MM.1S (cell line): Measurements from ENCODE around the gene SPIRE1.

Experiments
- DNase-seq: peaks from one replicate; pipeline ENCODE4 v3.0.0-alpha.2; 2015
- H2AFZ ChIP-seq: fragments of 300-600 bp; sonication (generic); 2 replicates; pipeline ENCODE4 v1.6.0; 2016; ENCODE audit warnings: antibody characterized with exemption, low read length
- H3F3A ChIP-seq: fragments of 300-600 bp; sonication (generic); 2 replicates; pipeline ENCODE4 v1.6.1; 2016; ENCODE audit warnings: mild to moderate bottlenecking, antibody characterized with exemption, low read length, moderate library complexity, mixed read lengths; ENCODE audit not compliant: insufficient read depth
- H3K27ac ChIP-seq: fragments of 300-600 bp; sonication (generic); 2 replicates; pipeline ENCODE4 v1.5.1; 2016; ENCODE audit warnings: mild to moderate bottlenecking, low read length
- H3K27me3 ChIP-seq: fragments of 300-600 bp; sonication (generic); replicated peaks from 2 replicates; pipeline ENCODE4 v1.6.0; 2016; ENCODE audit warnings: low read length; ENCODE audit not compliant: insufficient read depth
- H3K36me3 ChIP-seq: fragments of 300-600 bp; sonication (generic); replicated peaks from 2 replicates; pipeline ENCODE4 v1.6.1; 2016; ENCODE audit warnings: mild to moderate bottlenecking, low read length, mixed read lengths; ENCODE audit not compliant: insufficient read depth
- H3K4me1 ChIP-seq: fragments of 300-600 bp; sonication (generic); 2 replicates; pipeline ENCODE4 v1.6.1; 2016; ENCODE audit warnings: low read length, mixed read lengths
- H3K4me2 ChIP-seq: fragments of 300-600 bp; sonication (generic); 2 replicates; pipeline ENCODE4 v1.6.0; 2016; ENCODE audit warnings: low read depth, low read length
- H3K4me3 ChIP-seq: fragments of 300-600 bp; sonication (generic); 2 replicates; pipeline ENCODE4 v1.5.1; 2016; ENCODE audit warnings: low read length, mixed read lengths
- H3K79me2 ChIP-seq: fragments of 300-600 bp; sonication (generic); 2 replicates; pipeline ENCODE4 v1.6.1; 2016; ENCODE audit warnings: mixed run types, low read length, mixed read lengths
- H3K9ac ChIP-seq: fragments of 300-600 bp; sonication (generic); 2 replicates; pipeline ENCODE4 v1.6.1; 2016; ENCODE audit warnings: low read length, mixed read lengths
- H3K9me2 ChIP-seq: fragments of 300-600 bp; sonication (generic); replicated peaks from 2 replicates; pipeline ENCODE4 v1.6.1; 2016; ENCODE audit warnings: mild to moderate bottlenecking, low read length, mixed read lengths; ENCODE audit not compliant: insufficient read depth
- H3K9me3 ChIP-seq: fragments of 300-600 bp; sonication (generic); replicated peaks from 2 replicates; pipeline ENCODE4 v1.6.1; 2016; ENCODE audit warnings: mild to moderate bottlenecking, low read length, mixed read lengths; ENCODE audit not compliant: insufficient read depth
- H4K20me1 ChIP-seq: fragments of 300-600 bp; sonication (generic); 2 replicates; pipeline ENCODE4 v1.6.1; 2016; ENCODE audit warnings: mild to moderate bottlenecking, low read length, moderate library complexity, mixed read lengths; ENCODE audit not compliant: insufficient read depth
- EZH2 ChIP-seq: fragments of 300-600 bp; sonication (generic); optimal IDR thresholded peaks from 2 replicates; pipeline ENCODE3; 2017; ENCODE audit warnings: low read depth, mild to moderate bottlenecking, antibody characterized with exemption, low read length, mixed read lengths
- EZH2phosphoT487 ChIP-seq: fragments of 300-600 bp; sonication (generic); IDR thresholded peaks from 2 replicates; pipeline ENCODE4 v1.6.1; 2018; ENCODE audit warnings: antibody characterized with exemption, low read length
- TF ChIP-seq, protein P1 (sequence below): fragments of 300-600 bp; sonication (generic); IDR thresholded peaks from 2 replicates; pipeline ENCODE4 v1.5.1; 2016; ENCODE audit warnings: antibody characterized with exemption, low read length, mixed read lengths

SPIRE1 gene

DNA sequence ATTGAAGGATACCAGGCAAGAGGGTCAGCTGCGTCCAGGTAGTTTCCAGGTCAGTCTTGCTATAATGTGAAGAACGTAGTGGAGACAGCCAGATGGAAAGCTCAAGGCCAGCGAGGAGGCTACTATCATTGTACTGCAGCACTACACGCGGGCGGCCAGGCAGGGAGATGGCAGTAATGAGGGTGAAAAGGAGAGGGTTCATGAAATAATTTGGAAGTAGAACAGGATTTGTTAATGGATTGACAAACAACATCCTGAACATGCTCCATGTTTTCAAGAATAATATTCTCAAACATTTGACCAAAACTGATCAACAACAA lies 17.1 kb downstream of the SPIRE1 start:
- no peak overlapping the region for H3K4me3 ChIP-seq
- no peaks in the 10 kb centered on the region for H3K27me3 ChIP-seq
- H2AFZ ChIP-seq: no peak overlapping the region
- H3K4me2 ChIP-seq: no peak overlapping the region
- H3K9me2 ChIP-seq: no peaks in the 10 kb centered on the region
- no peak overlapping the region for H3K9ac ChIP-seq
- TF ChIP-seq, protein P1, sequence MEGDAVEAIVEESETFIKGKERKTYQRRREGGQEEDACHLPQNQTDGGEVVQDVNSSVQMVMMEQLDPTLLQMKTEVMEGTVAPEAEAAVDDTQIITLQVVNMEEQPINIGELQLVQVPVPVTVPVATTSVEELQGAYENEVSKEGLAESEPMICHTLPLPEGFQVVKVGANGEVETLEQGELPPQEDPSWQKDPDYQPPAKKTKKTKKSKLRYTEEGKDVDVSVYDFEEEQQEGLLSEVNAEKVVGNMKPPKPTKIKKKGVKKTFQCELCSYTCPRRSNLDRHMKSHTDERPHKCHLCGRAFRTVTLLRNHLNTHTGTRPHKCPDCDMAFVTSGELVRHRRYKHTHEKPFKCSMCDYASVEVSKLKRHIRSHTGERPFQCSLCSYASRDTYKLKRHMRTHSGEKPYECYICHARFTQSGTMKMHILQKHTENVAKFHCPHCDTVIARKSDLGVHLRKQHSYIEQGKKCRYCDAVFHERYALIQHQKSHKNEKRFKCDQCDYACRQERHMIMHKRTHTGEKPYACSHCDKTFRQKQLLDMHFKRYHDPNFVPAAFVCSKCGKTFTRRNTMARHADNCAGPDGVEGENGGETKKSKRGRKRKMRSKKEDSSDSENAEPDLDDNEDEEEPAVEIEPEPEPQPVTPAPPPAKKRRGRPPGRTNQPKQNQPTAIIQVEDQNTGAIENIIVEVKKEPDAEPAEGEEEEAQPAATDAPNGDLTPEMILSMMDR: no peak
- TF ChIP-seq EZH2phosphoT487 (no peak), EZH2 (no peak)
- no peaks in the 10 kb centered on the region for H3K36me3 ChIP-seq
- no peaks in the 10 kb centered on the region for H3K9me3 ChIP-seq
- H3F3A ChIP-seq: no peaks in the 10 kb centered on the region
- no peaks in the 10 kb centered on the region for H4K20me1 ChIP-seq
- DNase-seq: no peak
- H3K79me2 ChIP-seq: no peaks in the 10 kb centered on the region
- H3K27ac ChIP-seq: no peak overlapping the region
- no peaks in the 10 kb centered on the region for H3K4me1 ChIP-seq

DNA sequence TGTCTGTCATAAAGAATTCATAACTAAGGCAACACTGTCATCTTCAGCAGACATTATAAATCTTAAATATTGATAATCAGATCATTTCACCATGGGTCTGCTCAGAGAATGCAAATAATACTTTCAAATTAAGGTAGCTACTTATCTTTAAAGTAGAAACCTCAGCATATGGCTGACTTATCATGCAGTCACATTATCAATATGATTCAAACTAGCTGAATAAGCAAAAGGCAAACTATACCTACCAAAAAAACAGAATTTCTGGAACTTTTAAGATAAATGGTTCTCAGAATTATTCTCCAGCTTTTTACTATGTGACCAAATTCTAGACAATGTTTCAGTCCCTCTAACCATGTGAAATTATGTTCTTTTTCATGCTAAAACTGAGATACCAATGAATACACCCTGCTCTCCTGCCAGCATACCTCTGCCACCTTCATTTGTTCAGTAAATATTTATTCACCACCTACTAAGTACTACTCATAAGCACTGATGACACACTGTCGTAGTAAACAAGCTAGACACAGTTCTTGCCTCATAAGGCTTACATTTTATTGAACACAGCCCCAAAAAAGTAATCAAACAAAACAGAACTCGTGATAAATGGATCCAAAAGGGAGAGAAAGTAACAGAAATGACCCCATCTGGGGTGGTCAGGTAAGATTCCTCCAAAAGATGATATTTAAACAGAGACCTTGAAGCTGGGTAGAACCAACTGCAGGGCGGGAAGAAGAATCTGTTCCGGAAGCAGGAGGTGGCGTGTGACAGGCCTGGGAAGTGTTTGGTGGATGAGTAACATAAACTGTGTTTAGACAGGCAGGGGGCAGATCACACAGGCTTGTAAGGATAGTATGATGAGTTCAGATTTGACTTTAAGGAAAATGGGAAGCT lies 17.7 kb downstream of the SPIRE1 start:
- Histone ChIP-seq H2AFZ (no peak overlapping the region), H3F3A (no peaks in the 10 kb centered on the region), H3K27ac (no peak overlapping the region), H3K9me2 (no peaks in the 10 kb centered on the region), H3K9ac (no peak overlapping the region), H4K20me1 (no peaks in the 10 kb centered on the region), H3K4me1 (no peaks in the 10 kb centered on the region), H3K4me3 (no peak overlapping the region), H3K9me3 (no peaks in the 10 kb centered on the region), H3K27me3 (no peaks in the 10 kb centered on the region), H3K79me2 (no peaks in the 10 kb centered on the region), H3K36me3 (no peaks in the 10 kb centered on the region), H3K4me2 (no peak overlapping the region)
- DNase-seq: no peak
- no peak for TF ChIP-seq EZH2
- TF ChIP-seq, protein P1: no peak
- no peak for TF ChIP-seq EZH2phosphoT487

DNA sequence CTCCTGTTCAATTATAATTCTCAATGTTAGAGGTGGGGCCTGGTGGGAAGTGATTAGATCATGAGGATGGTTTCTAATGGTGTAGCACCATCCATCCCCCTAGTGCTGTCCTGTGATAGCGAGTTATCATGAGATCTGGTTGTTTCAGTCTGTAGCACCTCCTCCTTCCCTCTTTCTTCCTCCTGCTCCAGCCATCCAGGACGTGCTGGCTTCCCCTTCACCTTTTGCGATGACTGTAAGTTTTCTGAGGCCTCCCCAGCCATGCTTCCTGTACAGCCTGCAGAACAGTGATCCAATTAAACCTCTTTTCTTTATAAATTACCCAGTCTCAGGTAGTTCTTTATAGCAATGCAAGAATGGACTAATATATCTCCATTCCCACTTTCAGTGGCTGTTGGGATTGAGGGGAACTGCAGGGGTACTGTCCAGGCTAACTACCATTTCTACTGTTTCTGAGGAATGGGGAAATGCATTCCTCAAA lies 19.2 kb downstream of the SPIRE1 start:
- H3K4me2 ChIP-seq: no peak overlapping the region
- TF ChIP-seq EZH2phosphoT487: no peak
- TF ChIP-seq, protein P1: no peak
- no peak for TF ChIP-seq EZH2
- H3F3A ChIP-seq: no peaks in the 10 kb centered on the region
- H3K27ac ChIP-seq: no peak overlapping the region
- H3K9me3 ChIP-seq: no peaks in the 10 kb centered on the region
- H2AFZ ChIP-seq: no peak overlapping the region
- no peaks in the 10 kb centered on the region for H3K36me3 ChIP-seq
- no peaks in the 10 kb centered on the region for H3K79me2 ChIP-seq
- H3K27me3 ChIP-seq: no peaks in the 10 kb centered on the region
- no peak overlapping the region for H3K4me3 ChIP-seq
- no peaks in the 10 kb centered on the region for H3K9me2 ChIP-seq
- H3K4me1 ChIP-seq: no peaks in the 10 kb centered on the region
- no peaks in the 10 kb centered on the region for H4K20me1 ChIP-seq
- H3K9ac ChIP-seq: no peak overlapping the region
- no peak for DNase-seq
